T-helper 1 cell treated with Interleukin-12 subunit alpha and Interleukin-12 subunit beta and Interleukin-4 antibody, amounts not matched to agents 30 μg/mL and 1 μg/mL, for 36 hours (primary cell): ENCODE measurements around the gene SPATA20.

Experiments used
- H3K27ac Mint-ChIP-seq: one replicate; pipeline ENCODE4 v1.8.0; 2021; ENCODE audit warnings: mild to moderate bottlenecking, mixed read lengths
- H3K27me3 Mint-ChIP-seq: one replicate; pipeline ENCODE4 v1.8.0; 2021; ENCODE audit warnings: low read depth, mixed read lengths
- H3K36me3 Mint-ChIP-seq: one replicate; pipeline ENCODE4 v1.8.0; 2021; ENCODE audit warnings: low read depth, mixed read lengths
- H3K4me1 Mint-ChIP-seq: one replicate; pipeline ENCODE4 v1.8.0; 2021; ENCODE audit warnings: low read depth, mixed read lengths
- H3K4me3 Mint-ChIP-seq: one replicate; pipeline ENCODE4 v1.8.0; 2021; ENCODE audit warnings: mild to moderate bottlenecking, moderate library complexity, mixed read lengths
- H3K9me3 Mint-ChIP-seq: one replicate; pipeline ENCODE4 v1.8.0; 2021; ENCODE audit warnings: mixed read lengths

Gene SPATA20

DNA sequence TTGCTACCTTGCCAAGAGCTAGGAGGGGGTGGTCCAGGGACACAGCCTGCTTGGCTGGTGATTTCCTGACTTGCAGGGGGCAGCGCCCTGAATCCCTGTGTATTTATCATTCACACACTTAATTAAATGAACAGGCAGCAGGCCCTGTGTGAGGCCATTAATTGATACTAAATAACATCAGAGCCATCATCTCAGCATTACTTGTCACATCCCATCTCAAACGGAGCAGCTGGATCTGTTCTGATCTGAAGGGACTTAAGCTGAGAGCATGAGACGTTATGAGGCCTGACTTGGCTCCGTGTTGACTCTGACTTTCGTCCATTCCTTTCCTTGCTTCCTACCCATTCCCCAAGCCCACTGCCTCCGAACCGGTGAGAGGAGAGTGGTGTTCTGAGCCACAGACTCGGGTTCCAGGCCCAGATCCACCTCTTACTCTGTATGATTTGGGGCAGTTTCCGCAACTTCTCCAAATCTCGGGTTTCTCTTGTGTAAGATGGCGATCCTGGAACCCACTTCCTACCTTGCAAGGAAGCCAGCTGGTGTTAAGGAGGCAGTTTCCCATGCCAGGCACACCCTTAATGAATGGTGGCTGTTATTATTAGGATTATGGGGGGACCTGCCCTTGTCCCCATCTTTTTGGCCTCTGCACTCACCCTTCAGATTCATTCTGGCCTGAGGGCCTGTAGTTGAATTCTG lies 47.3 kb downstream of the SPATA20 start:
- no peaks in the 10 kb centered on the region for H3K4me1 Mint-ChIP-seq
- H3K27me3 Mint-ChIP-seq, result no peaks in the 10 kb centered on the region
- H3K36me3 Mint-ChIP-seq, result no peaks in the 10 kb centered on the region
- H3K9me3 Mint-ChIP-seq, result no peaks in the 10 kb centered on the region
- H3K4me3 Mint-ChIP-seq, result no peak overlapping the region
- H3K27ac Mint-ChIP-seq, result no peak overlapping the region

DNA sequence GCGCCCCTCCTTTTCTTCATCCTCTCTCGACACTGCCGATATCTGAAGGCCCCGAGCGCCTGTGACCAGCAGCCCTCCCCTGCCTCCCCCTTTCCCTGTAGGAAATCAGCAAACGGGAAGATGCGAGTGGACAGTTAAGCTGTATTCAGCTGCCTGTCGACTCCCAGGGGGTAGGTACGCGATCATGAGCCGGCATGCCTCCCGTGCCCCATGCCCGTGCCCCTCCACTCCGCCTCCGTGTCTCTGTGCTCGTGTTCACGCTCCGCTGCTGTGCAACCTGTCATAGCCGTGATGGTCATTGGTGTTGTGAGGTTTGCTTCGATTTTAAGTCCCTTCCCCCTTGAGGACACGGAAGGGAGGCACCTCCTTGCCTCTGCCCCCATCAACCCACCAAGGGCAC lies 47.9 kb downstream of the SPATA20 start:
- Mint-ChIP-seq H3K4me3 (no peak overlapping the region), H3K27ac (no peak overlapping the region), H3K4me1 (no peaks in the 10 kb centered on the region), H3K36me3 (no peaks in the 10 kb centered on the region), H3K27me3 (no peaks in the 10 kb centered on the region), H3K9me3 (no peaks in the 10 kb centered on the region)

DNA sequence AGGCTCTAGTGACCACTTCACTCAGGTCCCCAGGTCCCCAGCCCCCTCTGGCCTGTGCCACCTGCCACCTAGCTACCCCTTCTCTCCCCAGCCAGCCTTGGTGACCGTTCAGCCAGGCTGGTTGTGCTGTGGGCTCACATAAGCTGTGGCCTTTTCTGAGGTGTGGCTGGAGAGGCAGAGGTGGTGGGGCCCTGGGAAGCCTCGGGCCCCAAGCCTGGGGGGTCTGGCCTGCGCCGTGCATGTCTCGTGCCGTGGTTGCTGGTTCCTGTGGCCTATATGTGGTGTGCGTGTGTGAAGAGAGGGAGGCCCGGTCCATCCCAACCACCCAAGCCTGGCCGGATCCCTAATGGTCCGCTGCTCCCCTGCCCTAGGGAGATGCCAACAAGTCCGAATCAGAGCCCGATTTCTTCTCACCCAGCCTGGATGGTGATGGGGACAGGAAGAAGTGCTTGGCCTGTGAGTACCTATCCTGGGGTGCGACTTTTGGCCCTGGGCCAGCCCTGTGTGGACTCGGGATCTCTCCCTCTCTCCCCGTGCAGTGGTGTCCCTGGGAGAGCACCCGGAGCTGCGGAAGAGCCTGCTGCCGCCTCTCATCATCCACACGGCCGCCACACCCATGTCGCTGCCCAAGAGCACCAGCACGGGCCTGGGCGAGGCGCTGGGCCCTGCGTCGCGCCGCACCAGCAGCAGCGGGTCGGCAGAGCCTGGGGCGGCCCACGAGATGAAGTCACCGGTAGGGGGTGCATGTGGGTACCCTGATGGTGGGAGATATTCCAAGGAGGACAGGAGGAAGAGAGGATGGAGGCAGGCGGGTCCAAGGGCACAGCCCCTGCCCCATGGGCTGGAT lies 49.4 kb downstream of the SPATA20 start:
- Mint-ChIP-seq H3K27me3 (no peaks in the 10 kb centered on the region), H3K9me3 (no peaks in the 10 kb centered on the region), H3K36me3 (no peaks in the 10 kb centered on the region), H3K27ac (no peak overlapping the region), H3K4me1 (no peaks in the 10 kb centered on the region), H3K4me3 (no peak overlapping the region)

DNA sequence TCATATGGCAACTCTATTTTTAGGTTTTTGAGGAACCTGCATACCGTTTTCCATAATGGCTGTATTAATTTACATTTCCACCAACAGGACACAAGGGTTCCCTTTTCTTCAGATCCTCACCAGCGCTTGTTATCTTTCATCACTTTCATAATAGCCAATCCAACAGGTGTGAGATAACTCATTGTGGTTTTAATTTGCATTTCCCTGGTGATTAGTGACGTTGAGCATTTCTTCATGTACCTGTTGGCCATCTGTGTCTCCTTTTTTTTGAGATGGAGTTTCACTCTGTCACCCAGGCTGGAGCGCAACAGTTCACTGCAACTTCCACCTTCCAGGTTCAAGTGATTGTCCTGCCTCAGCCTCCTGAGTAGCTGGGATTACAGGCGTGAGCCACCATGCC lies 51.5 kb downstream of the SPATA20 start:
- H3K27me3 Mint-ChIP-seq, result no peaks in the 10 kb centered on the region
- no peaks in the 10 kb centered on the region for H3K9me3 Mint-ChIP-seq
- no peaks in the 10 kb centered on the region for H3K36me3 Mint-ChIP-seq
- no peak overlapping the region for H3K27ac Mint-ChIP-seq
- no peaks in the 10 kb centered on the region for H3K4me1 Mint-ChIP-seq
- no peak overlapping the region for H3K4me3 Mint-ChIP-seq

DNA sequence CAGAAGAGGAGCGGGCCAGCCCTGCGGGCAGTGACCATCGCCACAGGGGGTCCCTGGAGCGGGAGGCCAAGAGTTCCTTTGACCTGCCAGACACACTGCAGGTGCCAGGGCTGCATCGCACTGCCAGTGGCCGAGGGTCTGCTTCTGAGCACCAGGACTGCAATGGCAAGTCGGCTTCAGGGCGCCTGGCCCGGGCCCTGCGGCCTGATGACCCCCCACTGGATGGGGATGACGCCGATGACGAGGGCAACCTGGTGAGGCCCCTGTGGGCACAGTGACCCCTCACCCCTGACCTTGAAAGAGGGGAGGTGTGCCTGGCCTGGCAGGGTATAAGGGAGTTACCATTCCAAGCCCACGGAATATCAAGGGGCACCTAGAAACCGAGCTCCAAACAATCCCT lies 52.6 kb downstream of the SPATA20 start:
- no peak overlapping the region for H3K27ac Mint-ChIP-seq
- no peaks in the 10 kb centered on the region for H3K4me1 Mint-ChIP-seq
- no peaks in the 10 kb centered on the region for H3K36me3 Mint-ChIP-seq

DNA sequence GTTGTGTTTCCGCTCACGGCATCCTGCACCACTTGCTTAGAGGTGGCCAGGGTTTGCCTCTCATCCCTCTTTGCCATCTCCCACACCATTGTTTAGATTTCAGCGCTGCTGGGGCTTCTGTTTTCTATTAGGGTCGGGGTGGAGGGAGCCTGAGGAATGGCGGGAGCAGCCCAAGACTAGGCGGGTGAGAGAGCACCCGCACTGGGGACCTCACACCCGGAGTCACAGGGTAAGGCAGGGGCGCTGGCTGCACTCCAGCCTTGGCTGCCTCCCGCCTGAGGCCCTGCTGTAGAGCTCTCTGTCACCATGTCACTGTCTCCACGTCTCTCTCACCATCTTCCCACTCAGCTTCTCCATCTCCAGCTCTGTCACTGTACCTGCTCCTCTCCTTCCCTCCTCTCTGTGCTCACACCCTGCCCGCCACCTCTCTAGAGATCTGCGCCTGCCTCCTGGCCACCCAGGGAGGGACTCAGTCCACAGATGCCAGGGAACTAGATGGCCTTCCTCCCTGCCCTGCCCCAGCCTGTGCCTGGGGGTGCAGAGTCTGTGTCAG lies 54.9 kb downstream of the SPATA20 start:
- no peaks in the 10 kb centered on the region for H3K4me1 Mint-ChIP-seq
- H3K36me3 Mint-ChIP-seq, result no peaks in the 10 kb centered on the region
- H3K4me3 Mint-ChIP-seq, result no peak overlapping the region
- H3K9me3 Mint-ChIP-seq, result no peaks in the 10 kb centered on the region
- no peak overlapping the region for H3K27ac Mint-ChIP-seq
- peaks cover 15% of the 10 kb centered on the region for H3K27me3 Mint-ChIP-seq

More for the DNA sequence above, 52.6 kb downstream of the SPATA20 start:
- no peak overlapping the region for H3K4me3 Mint-ChIP-seq
- no peaks in the 10 kb centered on the region for H3K27me3 Mint-ChIP-seq
- H3K9me3 Mint-ChIP-seq, result no peaks in the 10 kb centered on the region

DNA sequence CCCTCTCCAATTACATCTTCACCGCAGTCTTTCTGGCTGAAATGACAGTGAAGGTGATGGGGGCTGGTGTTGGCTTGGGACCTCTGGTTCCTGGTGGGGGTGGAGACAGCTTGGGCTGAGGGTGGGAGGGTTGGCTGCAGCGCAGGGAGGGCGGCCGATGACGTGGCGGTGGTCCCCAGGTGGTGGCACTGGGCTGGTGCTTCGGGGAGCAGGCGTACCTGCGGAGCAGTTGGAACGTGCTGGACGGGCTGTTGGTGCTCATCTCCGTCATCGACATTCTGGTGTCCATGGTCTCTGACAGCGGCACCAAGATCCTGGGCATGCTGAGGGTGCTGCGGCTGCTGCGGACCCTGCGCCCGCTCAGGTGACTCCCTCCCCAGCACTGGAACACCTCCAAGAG lies 55.9 kb downstream of the SPATA20 start:
- peaks cover 16% of the 10 kb centered on the region for H3K27me3 Mint-ChIP-seq
- no peaks in the 10 kb centered on the region for H3K4me1 Mint-ChIP-seq
- H3K9me3 Mint-ChIP-seq, result no peaks in the 10 kb centered on the region
- no peaks in the 10 kb centered on the region for H3K36me3 Mint-ChIP-seq
- no peak overlapping the region for H3K27ac Mint-ChIP-seq
- no peak overlapping the region for H3K4me3 Mint-ChIP-seq

DNA sequence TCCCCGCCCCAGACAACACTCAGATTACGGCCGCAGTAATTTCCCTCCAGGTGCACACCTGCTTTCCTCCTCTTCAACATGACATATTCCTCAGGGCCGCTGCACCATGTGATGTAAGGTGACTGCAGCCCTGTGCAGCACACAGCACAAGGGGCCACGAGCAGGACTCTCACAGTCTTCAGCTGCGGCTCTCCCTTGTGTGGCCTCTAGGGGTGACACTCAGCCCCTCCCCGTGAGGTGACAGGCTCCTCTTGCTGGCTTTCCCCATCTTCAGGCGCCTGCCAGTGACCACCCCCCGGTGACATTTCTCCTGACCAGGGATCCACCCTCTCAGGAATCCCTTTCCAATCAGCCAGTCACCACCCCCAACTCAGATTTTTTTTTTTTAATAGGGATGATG lies 56.4 kb downstream of the SPATA20 start:
- Mint-ChIP-seq H3K27me3 (peaks cover 16% of the 10 kb centered on the region), H3K4me3 (no peak overlapping the region), H3K9me3 (no peaks in the 10 kb centered on the region)

DNA sequence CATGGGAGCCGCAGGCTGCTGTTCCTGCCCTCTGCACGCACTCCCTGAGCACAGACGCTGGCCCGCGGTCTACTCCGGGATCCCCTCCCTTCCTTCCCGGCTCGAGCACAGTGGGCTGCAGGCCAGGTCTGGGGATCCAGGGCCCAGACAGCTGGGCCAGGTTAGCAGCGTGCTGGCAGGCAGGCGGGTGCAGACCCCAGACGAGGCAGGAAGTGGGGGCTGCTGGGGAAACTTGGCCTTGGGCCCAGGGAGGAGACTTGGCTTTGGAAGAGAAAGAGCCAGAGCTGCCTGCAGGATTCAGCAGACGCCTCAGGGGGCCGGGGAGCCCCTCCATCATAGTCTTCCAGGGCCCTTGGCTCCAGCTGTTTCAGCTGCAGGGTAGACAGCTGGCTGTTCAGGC lies 57.5 kb downstream of the SPATA20 start:
- no peak overlapping the region for H3K27ac Mint-ChIP-seq
- no peaks in the 10 kb centered on the region for H3K36me3 Mint-ChIP-seq
- H3K4me3 Mint-ChIP-seq, result no peak overlapping the region
- H3K4me1 Mint-ChIP-seq, result no peaks in the 10 kb centered on the region
- no peaks in the 10 kb centered on the region for H3K9me3 Mint-ChIP-seq
- H3K27me3 Mint-ChIP-seq, result peaks cover 20% of the 10 kb centered on the region

More for the DNA sequence above, 56.4 kb downstream of the SPATA20 start:
- Mint-ChIP-seq H3K4me1 (no peaks in the 10 kb centered on the region), H3K27ac (no peak overlapping the region), H3K36me3 (no peaks in the 10 kb centered on the region)

DNA sequence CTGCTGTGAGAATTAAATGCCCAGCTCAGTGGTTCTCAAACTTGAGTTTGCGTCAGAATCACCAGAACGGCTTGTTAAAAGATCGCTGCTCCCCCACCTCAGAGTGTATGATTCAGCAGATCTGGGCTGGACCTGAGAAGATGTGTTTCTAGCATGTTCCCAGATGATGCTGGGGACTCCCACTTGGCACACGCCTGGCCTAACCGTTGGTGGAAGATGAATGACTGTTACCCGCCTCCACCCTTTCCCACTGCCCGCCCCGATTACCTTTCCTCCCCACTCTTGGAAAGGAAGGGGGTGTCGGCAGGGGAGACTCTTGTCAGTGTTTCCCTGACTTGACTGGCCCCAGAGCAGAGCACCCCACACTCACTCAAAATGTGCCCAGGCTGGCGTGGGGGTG lies 58.5 kb downstream of the SPATA20 start:
- Mint-ChIP-seq H3K27ac (no peak overlapping the region), H3K4me1 (no peaks in the 10 kb centered on the region), H3K4me3 (no peak overlapping the region), H3K9me3 (no peaks in the 10 kb centered on the region), H3K27me3 (peaks cover 20% of the 10 kb centered on the region), H3K36me3 (no peaks in the 10 kb centered on the region)
